Neural cell (in vitro differentiated cells): ENCODE data around the gene AURKA. TPM values are rescaled to one million over a fixed set of nuclear protein-coding genes. Genes with fewer than 3 reads are reported as not detected.

Source experiments
- H2AFZ ChIP-seq: fragments of 200-600, 300-800 bp; sonication (generic), shearing (Covaris generic); 2 replicates; pipeline ENCODE4 v1.6.0; 2014; ENCODE audit warnings: low read depth, mild to moderate bottlenecking, antibody characterized with exemption, low read length, moderate library complexity
- H3F3A ChIP-seq: fragments of 200-600 bp; shearing (Covaris generic); 2 replicates; pipeline ENCODE4 v1.6.1; 2016; ENCODE audit warnings: mild to moderate bottlenecking, moderate library complexity, mixed read lengths, antibody characterized with exemption, low read length; ENCODE audit not compliant: insufficient read depth, poor library complexity, severe bottlenecking
- H3K27ac ChIP-seq: fragments of 200-600, 300-800 bp; sonication (generic), shearing (Covaris generic); 2 replicates; pipeline ENCODE4 v1.5.1; 2014; ENCODE audit warnings: mild to moderate bottlenecking, low read length, moderate library complexity
- H3K27me3 ChIP-seq: fragments of 300-800, 200-600 bp; sonication (generic), shearing (Covaris generic); 2 replicates; pipeline ENCODE4 v1.6.0; 2014; ENCODE audit warnings: mild to moderate bottlenecking, low read depth, low read length, moderate library complexity; ENCODE audit not compliant: insufficient read depth
- H3K36me3 ChIP-seq: fragments of 300-800, 200-600 bp; sonication (generic), shearing (Covaris generic); 2 replicates; pipeline ENCODE4 v1.5.1; 2014; ENCODE audit warnings: mild to moderate bottlenecking, antibody characterized with exemption, low read length, moderate library complexity; ENCODE audit not compliant: insufficient read depth
- H3K4me2 ChIP-seq: fragments of 300-800, 200-600 bp; sonication (generic), shearing (Covaris generic); 2 replicates; pipeline ENCODE4 v1.6.0; 2014; ENCODE audit warnings: mild to moderate bottlenecking, low read length
- H3K4me3 ChIP-seq: fragments of 300-800, 200-600 bp; sonication (generic), shearing (Covaris generic); 2 replicates; pipeline ENCODE4 v1.5.1; 2014; ENCODE audit warnings: mild to moderate bottlenecking, low read length, moderate library complexity
- H3K79me2 ChIP-seq: fragments of 200-600 bp; shearing (Covaris generic); replicated peaks from 2 replicates; pipeline ENCODE4 v1.6.0; 2014; ENCODE audit warnings: mild to moderate bottlenecking, low read length, moderate library complexity; ENCODE audit not compliant: insufficient read depth
- H3K9ac ChIP-seq: fragments of 300-800, 200-600 bp; sonication (generic), shearing (Covaris generic); 2 replicates; pipeline ENCODE4 v1.6.1; 2016; ENCODE audit warnings: mild to moderate bottlenecking, low read length, mixed read lengths
- H3K9me2 ChIP-seq: fragments of 200-600 bp; shearing (Covaris generic); 2 replicates; pipeline ENCODE4 v1.6.1; 2016; ENCODE audit warnings: mild to moderate bottlenecking, low read length, mixed read lengths; ENCODE audit not compliant: insufficient read depth
- H3K9me3 ChIP-seq: fragments of 200-600, 300-800 bp; sonication (generic), shearing (Covaris generic); 2 replicates; pipeline ENCODE4 v1.6.1; 2016; ENCODE audit warnings: mild to moderate bottlenecking, mixed run types, low read length, moderate library complexity, mixed read lengths
- H4K20me1 ChIP-seq: fragments of 200-600 bp; shearing (Covaris generic); 2 replicates; pipeline ENCODE4 v1.6.1; 2016; ENCODE audit warnings: mild to moderate bottlenecking, mixed run types; ENCODE audit not compliant: insufficient read depth
- EP300 ChIP-seq: fragments of 450-650 bp; conservative IDR thresholded peaks from 2 replicates; pipeline ENCODE4 v1.6.1; 2014; ENCODE audit warnings: antibody characterized with exemption, mild to moderate bottlenecking, moderate library complexity; ENCODE audit not compliant: poor library complexity, severe bottlenecking
- EZH2 ChIP-seq: fragments of 200-600, 300-800 bp; shearing (Covaris generic), sonication (generic); IDR thresholded peaks from 2 replicates; pipeline ENCODE4 v1.6.1; 2014; ENCODE audit warnings: antibody characterized with exemption, low read length, borderline replicate concordance, mild to moderate bottlenecking; ENCODE audit not compliant: insufficient read depth, poor library complexity, severe bottlenecking
- MXI1 ChIP-seq: fragments of 450-650 bp; conservative IDR thresholded peaks from 2 replicates; pipeline ENCODE4 v1.6.1; 2014; ENCODE audit warnings: antibody characterized with exemption, mild to moderate bottlenecking; ENCODE audit not compliant: poor library complexity, severe bottlenecking
- POLR2AphosphoS5 ChIP-seq: IDR thresholded peaks from 2 replicates; pipeline ENCODE4 v1.6.1; 2012
- RAD21 ChIP-seq: fragments of 450-650 bp; conservative IDR thresholded peaks from 2 replicates; pipeline ENCODE4 v1.6.1; 2014; ENCODE audit warnings: antibody characterized with exemption, mild to moderate bottlenecking, moderate library complexity
- SMC3 ChIP-seq: fragments of 450-650 bp; conservative IDR thresholded peaks from 2 replicates; pipeline ENCODE4 v1.6.1; 2014; ENCODE audit warnings: antibody characterized with exemption, mild to moderate bottlenecking, moderate library complexity; ENCODE audit not compliant: poor library complexity
- TAF1 ChIP-seq: IDR thresholded peaks from 2 replicates; pipeline ENCODE4 v1.6.1; 2012; ENCODE audit warnings: low read depth
- polyA minus RNA-seq: library from RNA; depleted of rRNA, polyadenylated mRNA; stranded (reverse); fragments of >200 nt; gene quantifications from 2 replicates; pipeline ENCODE4 v1.2.3, GENCODE V29; 2014
- polyA plus RNA-seq: library from polyadenylated mRNA; depleted of rRNA; stranded (reverse); fragments of >200 nt; gene quantifications from 2 replicates; pipeline ENCODE4 v1.2.3, GENCODE V29; 2014
- TF ChIP-seq, protein P1 (sequence below): fragments of 450-650 bp; IDR thresholded peaks from 2 replicates; pipeline ENCODE4 v1.5.1; 2014; ENCODE audit warnings: antibody characterized with exemption, mild to moderate bottlenecking, moderate library complexity; ENCODE audit not compliant: poor library complexity, severe bottlenecking
- TF ChIP-seq, protein P2 (sequence below): IDR thresholded peaks from 2 replicates; pipeline ENCODE4 v1.6.1; 2012; ENCODE audit warnings: borderline replicate concordance

The AURKA gene
- 2.5 and 4.7 TPM in 2 replicates for polyA plus RNA-seq
- 6.6 and 9.0 TPM in 2 replicates for polyA minus RNA-seq

DNA sequence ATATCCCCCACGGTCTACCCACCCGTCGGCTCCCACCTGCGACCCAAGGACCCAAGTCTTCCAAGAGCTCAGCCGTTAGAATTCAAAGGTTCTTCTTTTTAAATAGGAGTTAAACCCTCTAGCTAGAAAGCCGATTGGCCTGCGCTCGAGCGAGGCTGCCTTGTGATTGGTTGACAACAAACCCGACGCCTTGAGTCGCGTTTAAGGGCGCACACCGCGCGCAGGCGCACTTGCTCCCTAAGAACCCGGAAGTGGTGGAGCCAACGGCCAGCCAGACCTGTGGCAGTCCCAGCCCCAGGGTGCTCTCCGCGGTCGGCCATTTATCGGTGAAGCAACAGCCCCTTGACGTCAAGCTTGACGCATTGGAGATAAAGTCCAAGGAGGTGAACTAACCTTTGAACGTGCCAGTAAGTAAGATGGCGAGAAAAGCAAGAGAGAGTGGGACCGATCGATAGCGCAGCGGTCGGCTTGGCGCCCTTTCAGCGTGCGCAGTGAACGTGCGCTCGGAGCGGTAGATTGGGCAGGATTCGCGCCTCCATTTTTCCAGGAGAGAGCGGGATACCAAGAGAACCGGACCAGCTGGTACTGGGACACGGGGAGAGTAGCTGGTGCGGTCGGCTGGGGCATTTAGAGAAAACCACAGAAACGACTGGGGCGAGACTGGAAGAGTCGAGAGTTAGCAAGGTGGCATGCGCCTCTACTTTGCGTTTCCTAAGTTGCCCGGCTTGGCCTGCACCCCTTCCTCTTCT, at the start of gene AURKA, which contains the start of gene CSTF1:
Gene AURKA, minus strand, starts transcription at position 84 of the 749 bp plus-strand sequence. CDS start 4,018 bp downstream, outside the sequence.
Gene CSTF1, plus strand, starts transcription at position 514 of the 749 bp plus-strand sequence. CDS start 2,908 bp downstream, outside the sequence.
- Histone ChIP-seq H3K9me3 (no peaks in the 10 kb centered on the region), H3K27me3 (no peaks in the 10 kb centered on the region), H2AFZ (peak within 1 kb of the TSS; percentile 85), H4K20me1 (no peaks in the 10 kb centered on the region), H3K27ac (peak within 1 kb of the TSS; percentile 86), H3K9me2 (no peaks in the 10 kb centered on the region), H3K79me2 (peaks cover 33% of the 10 kb centered on the region), H3K9ac (peak within 1 kb of the TSS; percentile 80), H3K4me3 (peak within 1 kb of the TSS; percentile 87), H3F3A (no peaks in the 10 kb centered on the region), H3K4me2 (peak within 1 kb of the TSS; percentile 71), H3K36me3 (peaks cover 8% of the 10 kb centered on the region)
- TF ChIP-seq, protein P1, sequence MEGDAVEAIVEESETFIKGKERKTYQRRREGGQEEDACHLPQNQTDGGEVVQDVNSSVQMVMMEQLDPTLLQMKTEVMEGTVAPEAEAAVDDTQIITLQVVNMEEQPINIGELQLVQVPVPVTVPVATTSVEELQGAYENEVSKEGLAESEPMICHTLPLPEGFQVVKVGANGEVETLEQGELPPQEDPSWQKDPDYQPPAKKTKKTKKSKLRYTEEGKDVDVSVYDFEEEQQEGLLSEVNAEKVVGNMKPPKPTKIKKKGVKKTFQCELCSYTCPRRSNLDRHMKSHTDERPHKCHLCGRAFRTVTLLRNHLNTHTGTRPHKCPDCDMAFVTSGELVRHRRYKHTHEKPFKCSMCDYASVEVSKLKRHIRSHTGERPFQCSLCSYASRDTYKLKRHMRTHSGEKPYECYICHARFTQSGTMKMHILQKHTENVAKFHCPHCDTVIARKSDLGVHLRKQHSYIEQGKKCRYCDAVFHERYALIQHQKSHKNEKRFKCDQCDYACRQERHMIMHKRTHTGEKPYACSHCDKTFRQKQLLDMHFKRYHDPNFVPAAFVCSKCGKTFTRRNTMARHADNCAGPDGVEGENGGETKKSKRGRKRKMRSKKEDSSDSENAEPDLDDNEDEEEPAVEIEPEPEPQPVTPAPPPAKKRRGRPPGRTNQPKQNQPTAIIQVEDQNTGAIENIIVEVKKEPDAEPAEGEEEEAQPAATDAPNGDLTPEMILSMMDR, result no peak
- TF ChIP-seq MXI1 (peak; percentile 94), SMC3 (peak; percentile 59), POLR2AphosphoS5 (peak; percentile 79), TAF1 (peak; percentile 72), EP300 (peak; percentile 79), RAD21 (peak; percentile 34)
- TF ChIP-seq, protein P2, sequence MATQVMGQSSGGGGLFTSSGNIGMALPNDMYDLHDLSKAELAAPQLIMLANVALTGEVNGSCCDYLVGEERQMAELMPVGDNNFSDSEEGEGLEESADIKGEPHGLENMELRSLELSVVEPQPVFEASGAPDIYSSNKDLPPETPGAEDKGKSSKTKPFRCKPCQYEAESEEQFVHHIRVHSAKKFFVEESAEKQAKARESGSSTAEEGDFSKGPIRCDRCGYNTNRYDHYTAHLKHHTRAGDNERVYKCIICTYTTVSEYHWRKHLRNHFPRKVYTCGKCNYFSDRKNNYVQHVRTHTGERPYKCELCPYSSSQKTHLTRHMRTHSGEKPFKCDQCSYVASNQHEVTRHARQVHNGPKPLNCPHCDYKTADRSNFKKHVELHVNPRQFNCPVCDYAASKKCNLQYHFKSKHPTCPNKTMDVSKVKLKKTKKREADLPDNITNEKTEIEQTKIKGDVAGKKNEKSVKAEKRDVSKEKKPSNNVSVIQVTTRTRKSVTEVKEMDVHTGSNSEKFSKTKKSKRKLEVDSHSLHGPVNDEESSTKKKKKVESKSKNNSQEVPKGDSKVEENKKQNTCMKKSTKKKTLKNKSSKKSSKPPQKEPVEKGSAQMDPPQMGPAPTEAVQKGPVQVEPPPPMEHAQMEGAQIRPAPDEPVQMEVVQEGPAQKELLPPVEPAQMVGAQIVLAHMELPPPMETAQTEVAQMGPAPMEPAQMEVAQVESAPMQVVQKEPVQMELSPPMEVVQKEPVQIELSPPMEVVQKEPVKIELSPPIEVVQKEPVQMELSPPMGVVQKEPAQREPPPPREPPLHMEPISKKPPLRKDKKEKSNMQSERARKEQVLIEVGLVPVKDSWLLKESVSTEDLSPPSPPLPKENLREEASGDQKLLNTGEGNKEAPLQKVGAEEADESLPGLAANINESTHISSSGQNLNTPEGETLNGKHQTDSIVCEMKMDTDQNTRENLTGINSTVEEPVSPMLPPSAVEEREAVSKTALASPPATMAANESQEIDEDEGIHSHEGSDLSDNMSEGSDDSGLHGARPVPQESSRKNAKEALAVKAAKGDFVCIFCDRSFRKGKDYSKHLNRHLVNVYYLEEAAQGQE, result no peak

DNA sequence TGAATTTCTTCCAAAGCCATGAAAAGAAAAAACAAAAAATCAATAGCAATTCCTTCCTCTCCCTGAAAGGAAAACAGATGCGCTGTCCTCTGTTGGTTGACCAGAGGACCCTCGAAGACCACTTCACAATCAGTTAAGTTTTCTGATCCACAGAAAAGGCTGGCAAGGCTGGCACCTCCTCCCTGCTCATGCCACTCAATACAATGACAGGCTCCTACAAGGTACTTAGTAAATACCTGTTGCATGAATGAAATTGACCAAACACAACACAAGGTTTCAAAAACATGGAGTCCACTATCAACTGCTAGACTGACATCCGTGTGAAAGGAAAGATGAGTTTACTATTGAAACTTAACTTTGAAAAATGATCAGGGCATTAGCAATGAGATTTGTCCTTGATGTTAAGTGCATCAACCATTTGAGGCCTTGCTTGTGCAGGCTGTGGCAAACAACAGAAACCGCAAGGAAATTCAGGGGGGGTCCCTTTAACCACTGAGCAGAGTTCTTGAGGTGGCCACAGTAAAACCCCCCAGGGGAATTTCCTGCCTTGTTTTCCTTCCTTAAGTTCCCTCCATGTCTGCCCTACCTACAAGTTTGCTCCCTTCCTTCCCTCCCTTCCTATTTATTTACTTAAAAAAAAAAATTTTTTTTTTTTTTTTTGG, 48.5 kb upstream of the AURKA start:
- H3K36me3 ChIP-seq, result no peaks in the 10 kb centered on the region
- H3K27ac ChIP-seq, result no peak overlapping the region
- H3F3A ChIP-seq, result no peaks in the 10 kb centered on the region
- no peak overlapping the region for H3K9ac ChIP-seq
- H3K4me3 ChIP-seq, result no peak overlapping the region
- no peaks in the 10 kb centered on the region for H4K20me1 ChIP-seq
- H3K79me2 ChIP-seq, result no peaks in the 10 kb centered on the region
- no peaks in the 10 kb centered on the region for H3K9me2 ChIP-seq
- H3K27me3 ChIP-seq, result no peaks in the 10 kb centered on the region
- no peaks in the 10 kb centered on the region for H3K9me3 ChIP-seq
- H3K4me2 ChIP-seq, result no peak overlapping the region
- H2AFZ ChIP-seq, result no peak overlapping the region
- TF ChIP-seq MXI1 (no peak), EZH2 (no peak), POLR2AphosphoS5 (no peak), RAD21 (no peak)
- TF ChIP-seq, protein P2, result no peak
